Measurements from ENCODE around the gene RAPGEF3.

The RAPGEF3 gene

DNA sequence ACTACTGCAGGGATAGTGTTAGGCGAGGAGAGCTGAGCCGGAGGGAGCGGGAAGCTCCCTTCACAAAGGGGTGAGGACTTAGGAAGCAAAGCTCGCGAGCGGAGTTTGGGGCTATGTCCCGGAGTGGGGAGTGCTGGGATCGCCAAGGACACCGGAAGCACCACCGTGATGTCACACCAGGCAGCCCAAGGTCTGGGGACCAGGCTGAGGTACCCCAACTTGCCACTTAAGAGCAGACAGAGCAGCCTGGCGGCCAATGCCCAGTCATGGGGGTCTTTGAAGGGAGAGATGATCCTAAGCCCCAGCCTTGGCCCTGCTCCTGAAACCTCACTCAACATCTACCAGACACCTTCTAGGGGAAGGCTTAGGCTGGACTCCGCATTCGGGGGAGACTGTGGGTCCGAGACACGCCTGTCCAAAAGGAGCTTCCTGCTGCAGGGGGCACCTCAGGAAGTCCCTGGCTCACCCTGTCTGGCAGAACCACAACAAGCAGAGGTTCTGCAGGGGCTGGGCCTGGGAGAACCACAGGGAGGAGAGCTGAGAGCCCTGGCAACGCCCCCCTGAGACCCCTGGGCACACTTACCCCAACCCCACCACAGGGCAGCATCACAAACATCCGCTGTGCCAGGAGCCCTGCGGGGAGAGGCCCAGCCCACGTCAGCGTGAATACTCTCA is 32.1 kb upstream of the RAPGEF3 start:
- no peak overlapping the region for H3K4me3 ChIP-seq (ENCODE audit: low read depth, low read length)

- H3K4me3 ChIP-seq (ENCODE audit: low read depth, low read length) = no peak overlapping the region
Measured at GRCh38 chr12:47789712-47790489, 31.2 kb upstream of the RAPGEF3 start.

DNA sequence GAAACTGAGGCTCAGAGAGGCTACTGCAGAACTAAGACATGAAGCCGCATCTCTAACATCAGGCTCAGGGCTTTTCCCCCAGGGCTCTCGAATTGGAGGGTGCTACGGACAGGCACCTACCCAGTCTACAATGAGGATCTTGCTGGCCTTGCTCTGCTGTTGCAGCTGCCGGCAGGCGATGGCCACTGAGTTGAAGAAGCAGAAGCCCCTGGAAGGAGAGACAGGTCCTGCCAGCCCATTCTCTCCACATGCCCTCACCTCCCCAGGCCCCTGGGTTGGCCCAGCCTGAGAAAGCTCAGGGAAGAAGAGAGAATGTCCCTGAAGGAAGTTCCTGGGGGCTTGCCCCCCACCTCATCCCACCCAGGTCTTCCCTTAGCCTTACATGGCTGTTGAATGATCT is 30.5 kb upstream of the RAPGEF3 start:
- no peak overlapping the region for H3K4me3 ChIP-seq (ENCODE audit: low read depth, low read length)

DNA sequence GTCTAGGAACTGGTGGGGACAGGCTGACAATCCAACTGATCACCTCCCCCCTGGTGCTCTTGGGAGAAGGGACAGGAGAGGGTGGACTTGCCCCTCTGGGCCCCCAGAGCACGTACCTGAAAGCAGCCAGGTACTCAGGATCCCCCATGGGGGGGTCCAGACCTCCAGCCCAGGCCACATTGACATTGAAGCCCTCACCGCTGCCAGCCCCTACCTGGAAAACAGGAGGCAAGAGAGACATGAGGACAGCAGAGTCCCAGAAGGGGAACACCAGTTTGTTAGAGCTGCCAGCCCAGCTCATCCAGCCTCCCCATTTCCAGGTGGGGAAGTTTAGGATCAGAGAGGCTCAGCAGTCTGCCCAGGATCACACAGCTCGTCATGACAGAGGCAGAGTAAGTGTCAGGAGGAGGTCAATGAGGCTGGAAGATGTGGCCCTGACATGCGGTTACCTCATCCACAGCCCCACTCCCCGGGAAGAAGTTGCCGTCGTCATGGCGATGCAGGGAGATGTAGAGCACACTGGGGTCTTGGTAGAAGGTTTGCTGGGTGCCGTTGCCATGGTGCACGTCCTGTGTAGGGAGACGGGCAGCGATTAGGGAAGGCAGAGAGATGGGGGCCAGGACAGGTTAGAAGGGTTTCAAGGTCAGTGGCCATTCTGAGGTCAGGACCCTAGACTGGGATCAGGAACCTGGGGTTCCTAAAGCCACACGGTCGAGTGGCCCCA is 29.1 kb upstream of the RAPGEF3 start:
- no peak overlapping the region for H3K4me3 ChIP-seq (ENCODE audit: low read depth, low read length)

DNA sequence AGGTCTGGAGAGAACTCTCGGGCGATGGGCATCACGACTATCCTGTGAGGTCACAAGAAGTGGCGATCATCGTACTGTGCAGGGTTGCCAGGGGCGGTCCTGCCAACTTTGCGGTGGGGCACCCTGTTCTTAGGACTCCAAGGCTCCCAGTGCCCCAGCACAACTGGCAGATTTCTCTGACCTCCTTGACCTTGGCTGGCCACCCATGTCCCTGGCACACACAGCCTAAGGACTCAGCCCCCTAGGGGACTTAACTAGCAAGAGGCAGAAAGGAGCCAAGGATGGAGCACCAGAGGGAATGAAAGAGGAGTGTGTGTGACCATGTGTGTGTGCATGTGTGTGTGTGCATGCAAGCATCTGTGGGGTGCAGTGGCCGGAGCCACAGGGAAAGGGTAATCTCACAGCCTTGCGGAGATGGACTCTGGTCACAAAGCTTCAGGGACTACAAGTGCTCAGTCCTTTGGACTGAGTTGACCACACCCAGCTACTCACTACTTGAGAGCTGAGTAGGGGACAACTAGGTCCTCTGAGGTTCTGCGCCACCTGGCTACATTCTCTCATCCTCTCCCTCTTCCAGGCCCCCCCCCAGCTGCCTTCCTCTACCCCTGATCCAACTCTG is 28.1 kb upstream of the RAPGEF3 start:
- H3K4me3 ChIP-seq (ENCODE audit: low read depth, low read length) = no peak overlapping the region

- no peak overlapping the region for H3K4me3 ChIP-seq (ENCODE audit: low read depth, low read length)
Measured at GRCh38 chr12:47785887-47786661, 27.4 kb upstream of the RAPGEF3 start.

DNA sequence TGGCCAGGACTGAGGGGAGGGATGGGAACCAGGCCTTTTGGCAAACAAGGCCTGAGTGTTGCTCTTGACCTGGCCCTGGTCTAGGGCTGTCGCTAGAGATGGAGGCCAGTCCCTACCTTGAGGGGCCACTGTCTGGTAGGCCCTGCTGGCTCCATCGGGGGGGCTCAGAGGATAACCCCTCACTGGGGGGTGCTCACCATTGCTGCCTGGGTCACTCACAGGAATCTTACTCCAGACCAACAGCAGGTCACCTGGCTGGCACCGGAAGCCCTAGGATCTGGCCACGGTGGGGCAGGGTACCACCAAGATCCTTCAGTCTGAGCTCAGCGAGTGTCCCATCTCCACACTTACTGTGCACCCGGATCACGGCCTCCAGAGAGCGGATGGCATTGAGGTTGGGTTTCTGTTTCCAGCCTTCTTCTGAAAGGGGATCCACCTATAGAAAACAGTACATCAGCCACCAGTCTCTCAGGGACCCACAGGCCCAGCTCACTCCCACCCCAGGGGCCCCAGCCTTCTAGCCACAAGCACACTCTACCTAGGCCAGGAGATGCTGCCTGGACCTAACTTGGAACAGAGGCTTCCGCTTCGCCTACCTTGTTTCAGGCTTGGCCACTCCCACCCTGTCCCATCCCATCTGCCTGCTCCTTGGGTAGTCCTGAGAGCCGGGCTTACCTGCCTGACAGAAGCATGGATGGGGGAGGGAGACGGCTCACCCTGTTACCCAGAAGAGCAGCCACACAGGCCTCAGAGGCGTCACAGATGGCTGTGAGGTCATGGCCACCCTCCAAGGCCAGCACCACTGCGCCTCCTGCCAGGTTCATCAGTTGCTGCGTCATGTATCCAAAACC is 26.6 kb upstream of the RAPGEF3 start:
- H3K4me3 ChIP-seq (ENCODE audit: low read depth, low read length) = no peak overlapping the region

DNA sequence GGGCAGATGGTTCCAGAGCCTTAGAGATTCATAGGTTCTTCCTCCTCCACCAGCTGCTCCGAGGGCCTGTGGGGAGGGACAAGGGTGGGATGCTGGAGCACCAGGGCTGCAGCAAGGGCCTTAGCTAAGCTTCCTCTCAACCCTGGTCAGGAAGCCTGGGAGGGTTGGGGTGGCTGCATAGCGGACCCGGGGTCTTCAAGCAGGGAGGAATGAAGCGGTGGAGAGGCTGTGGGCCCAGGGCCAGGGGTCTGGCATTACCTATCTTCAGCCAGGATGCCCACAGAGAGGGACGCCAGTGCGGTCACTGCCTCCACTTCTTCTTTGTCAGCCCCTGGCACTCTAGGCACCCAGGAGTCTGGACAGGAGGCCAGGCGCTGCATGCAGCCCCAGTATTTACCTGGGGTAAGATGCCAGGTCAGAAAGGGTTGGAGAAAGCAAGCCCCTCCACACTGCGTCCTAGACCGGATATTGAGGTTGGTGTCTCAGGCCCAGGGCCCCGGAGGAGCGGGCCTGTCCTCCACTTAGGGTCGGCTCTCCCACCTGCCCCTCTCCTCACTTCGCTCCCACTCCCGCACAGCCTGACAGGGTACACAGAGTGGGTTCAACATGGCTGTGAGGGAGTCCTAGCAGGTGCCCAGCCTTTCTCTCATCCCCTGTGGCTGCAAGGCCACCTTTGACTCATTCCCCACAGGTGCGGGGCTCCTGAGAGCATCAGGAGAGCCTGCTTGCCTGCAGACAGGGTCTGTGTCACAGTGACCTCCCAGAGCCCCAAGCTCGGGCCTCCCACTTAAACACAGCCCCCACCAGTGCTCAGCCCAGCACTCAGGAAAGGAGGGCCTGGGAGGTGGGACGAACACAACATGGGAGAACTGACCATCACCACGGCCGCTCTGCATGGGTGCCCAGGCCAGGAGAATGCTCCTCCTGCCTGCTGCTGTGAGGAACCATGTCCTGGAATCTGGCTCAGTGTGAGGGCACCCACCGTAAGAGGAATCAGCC is 25.4 kb upstream of the RAPGEF3 start:
- H3K4me3 ChIP-seq (ENCODE audit: low read depth, low read length) = no peak overlapping the region

- H3K4me3 ChIP-seq (ENCODE audit: low read depth, low read length) = no peak overlapping the region
Measured at GRCh38 chr12:47783024-47783755, 24.5 kb upstream of the RAPGEF3 start.

GRCh38 chr12:47782372-47782770 is 23.7 kb upstream of the RAPGEF3 start:
- H3K4me3 ChIP-seq (ENCODE audit: low read depth, low read length) = no peak overlapping the region

DNA sequence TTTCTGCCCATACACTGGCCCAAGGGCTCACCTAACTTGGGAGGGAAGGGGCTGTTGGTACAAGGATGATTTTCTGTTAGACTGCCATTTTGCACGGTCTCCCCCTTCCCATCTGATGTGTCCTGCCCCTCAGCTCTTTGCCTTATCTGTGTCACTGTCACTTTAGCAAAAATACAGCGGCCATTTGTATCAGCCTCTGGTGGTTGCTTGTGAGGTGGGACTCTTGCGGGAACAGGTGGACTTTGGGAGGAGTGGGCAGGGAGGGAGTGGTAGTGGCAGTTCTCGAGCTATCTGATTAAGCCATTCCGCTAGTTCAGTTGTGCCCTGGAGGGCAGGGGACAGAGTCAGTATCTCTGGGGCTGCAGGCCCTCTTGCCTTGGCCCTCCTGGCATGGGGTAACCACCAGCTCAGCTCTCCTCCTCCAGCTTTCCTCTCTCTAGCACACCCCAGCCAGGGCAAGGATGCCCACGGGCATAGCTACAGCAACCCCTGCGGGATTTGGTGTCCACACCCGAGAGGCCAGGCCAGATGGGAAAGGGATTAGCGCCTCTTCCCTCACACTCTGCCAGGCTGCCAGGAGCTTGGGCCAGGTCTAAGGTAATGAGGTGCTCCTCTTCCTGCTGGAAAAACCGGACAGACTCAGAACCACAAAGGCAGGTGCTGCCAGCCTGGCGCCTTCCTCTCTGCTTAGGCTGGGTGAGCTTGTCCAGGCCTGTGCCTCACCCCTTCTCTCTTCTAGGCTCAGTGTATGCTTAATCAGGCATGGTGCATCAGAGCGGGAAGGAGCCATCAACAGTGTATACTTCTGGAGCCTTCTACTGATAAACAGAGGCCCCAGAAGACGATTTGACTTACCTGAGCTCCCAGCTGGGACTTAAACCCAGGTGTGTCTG is 23.0 kb upstream of the RAPGEF3 start:
- H3K4me3 ChIP-seq (ENCODE audit: low read depth, low read length) = no peak overlapping the region

DNA sequence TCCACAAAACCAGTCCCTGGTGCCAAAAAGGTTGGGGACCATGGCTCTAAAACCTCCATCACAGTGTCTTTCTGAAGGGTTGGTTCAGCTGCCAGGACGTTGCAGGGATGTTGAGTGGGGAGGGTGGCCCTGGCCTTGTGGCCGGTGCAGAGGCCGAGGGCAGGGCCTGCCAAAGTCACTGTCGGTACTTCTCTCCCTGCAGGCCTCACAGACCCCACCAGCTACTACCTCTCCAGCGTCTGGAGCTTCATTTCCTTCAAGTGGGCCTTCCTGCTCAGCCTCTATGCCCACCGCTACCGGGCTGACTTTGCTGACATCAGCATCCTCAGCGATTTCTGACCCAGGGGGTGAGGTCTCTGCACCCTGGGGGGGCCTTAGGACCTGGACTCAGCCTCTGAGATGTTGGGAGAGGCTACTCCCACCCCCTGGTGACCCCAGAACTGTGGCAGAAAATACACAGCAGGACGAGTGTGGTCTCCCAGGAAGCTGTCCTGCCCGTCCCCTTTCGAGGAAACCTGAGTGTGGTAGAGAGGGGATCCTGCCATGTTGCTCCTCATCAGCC is 21.3 kb upstream of the RAPGEF3 start:
- H3K4me3 ChIP-seq (ENCODE audit: low read depth, low read length) = no peak overlapping the region

- H3K4me3 ChIP-seq (ENCODE audit: low read depth, low read length) = no peak overlapping the region
Measured at GRCh38 chr12:47779301-47779942, 20.7 kb upstream of the RAPGEF3 start.

- H3K4me3 ChIP-seq (ENCODE audit: low read depth, low read length) = no peak overlapping the region
Measured at GRCh38 chr12:47778881-47779280, 20.2 kb upstream of the RAPGEF3 start.

DNA sequence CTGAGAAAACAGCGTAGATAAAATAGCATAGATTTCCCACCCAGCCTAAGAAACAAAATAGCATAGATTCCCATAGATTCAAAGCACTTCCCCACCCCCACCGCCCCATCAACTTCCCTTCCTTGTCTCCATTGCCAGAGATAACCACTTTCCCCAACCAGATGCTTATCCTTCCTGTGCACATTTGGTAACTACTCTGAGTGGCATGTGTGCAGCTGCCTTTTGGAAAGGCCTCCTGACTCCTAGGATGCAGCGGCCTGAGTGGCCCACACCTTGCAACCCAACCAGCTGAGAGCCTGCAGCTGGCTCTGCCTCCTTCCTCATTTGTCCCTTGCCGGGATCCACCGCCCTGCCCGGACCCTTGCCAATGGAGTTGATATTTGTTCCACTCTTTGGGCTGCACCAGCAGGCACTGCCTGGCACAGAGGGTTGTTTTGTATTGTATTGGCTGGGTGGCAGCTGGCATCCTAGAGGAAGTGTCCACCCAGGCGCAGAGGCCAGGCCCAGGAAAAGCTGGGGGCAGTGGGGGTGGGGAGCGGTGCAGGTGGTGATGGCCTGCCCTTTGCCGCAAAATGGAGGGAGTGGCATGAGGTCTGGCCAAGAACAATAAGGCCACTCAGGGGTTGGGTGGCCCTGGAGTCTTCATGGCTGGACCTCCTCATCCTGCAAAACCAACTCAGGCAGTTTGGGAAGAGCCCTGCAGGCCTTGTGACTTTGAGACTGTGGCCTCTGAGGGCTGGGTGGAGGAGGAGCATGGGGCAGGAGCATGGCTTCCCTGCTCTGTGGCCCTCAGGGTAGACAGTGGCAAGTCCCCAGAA is 19.3 kb upstream of the RAPGEF3 start:
- H3K4me3 ChIP-seq (ENCODE audit: low read depth, low read length) = no peak overlapping the region
